GM13976 (cell line): ENCODE results near the gene DPY19L1.
"Not testable (repeated sequence)": the region's sequence is repeated elsewhere in the genome, so short reads cannot be mapped to it uniquely, and the experiment has no call there.

ENCODE experiments used
- DNase-seq: peaks from one replicate; pipeline ENCODE4 v3.0.0; 2012; ENCODE audit warnings: low spot score
- in situ Hi-C: fragments of 300-500 bp; cut with MboI; formaldehyde crosslinking; loops from one replicate; pipeline ENCODE4 v1.12.0; 2022; ENCODE audit warnings: low sequenced_read_pairs, mixed read lengths, inconsistent platforms; ENCODE audit not compliant: unreplicated experiment
- TF ChIP-seq, protein P1 (sequence below): IDR thresholded peaks from 2 replicates; pipeline ENCODE4 v1.5.1; 2012; ENCODE audit warnings: borderline replicate concordance, mild to moderate bottlenecking; ENCODE audit not compliant: insufficient read depth; ENCODE audit errors: extremely low read depth, missing control alignments, control extremely low read depth

The DPY19L1 gene

DNA sequence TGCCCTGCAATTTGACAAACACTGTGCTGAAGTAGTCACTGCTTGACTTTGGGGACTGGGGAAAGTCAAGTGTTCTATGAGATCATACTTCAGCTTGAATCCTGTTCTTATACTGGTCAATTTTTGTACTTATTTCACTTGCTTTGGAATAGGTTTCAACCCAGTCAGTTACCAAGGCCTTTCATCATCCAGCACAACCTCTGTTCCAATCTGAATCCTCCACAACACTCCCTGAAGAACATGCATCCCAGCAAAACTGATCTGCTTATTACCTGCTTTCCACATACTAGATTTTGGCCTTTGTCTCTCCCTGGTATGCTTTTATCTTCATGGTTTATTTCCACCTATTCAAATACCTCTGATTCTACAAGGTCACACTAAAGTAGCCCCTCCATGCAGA, 29.5 kb downstream of the DPY19L1 start:
- in situ Hi-C loops, result no loop called here
- DNase-seq, result no peak
- TF ChIP-seq, protein P1, sequence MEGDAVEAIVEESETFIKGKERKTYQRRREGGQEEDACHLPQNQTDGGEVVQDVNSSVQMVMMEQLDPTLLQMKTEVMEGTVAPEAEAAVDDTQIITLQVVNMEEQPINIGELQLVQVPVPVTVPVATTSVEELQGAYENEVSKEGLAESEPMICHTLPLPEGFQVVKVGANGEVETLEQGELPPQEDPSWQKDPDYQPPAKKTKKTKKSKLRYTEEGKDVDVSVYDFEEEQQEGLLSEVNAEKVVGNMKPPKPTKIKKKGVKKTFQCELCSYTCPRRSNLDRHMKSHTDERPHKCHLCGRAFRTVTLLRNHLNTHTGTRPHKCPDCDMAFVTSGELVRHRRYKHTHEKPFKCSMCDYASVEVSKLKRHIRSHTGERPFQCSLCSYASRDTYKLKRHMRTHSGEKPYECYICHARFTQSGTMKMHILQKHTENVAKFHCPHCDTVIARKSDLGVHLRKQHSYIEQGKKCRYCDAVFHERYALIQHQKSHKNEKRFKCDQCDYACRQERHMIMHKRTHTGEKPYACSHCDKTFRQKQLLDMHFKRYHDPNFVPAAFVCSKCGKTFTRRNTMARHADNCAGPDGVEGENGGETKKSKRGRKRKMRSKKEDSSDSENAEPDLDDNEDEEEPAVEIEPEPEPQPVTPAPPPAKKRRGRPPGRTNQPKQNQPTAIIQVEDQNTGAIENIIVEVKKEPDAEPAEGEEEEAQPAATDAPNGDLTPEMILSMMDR, result no peak

DNA sequence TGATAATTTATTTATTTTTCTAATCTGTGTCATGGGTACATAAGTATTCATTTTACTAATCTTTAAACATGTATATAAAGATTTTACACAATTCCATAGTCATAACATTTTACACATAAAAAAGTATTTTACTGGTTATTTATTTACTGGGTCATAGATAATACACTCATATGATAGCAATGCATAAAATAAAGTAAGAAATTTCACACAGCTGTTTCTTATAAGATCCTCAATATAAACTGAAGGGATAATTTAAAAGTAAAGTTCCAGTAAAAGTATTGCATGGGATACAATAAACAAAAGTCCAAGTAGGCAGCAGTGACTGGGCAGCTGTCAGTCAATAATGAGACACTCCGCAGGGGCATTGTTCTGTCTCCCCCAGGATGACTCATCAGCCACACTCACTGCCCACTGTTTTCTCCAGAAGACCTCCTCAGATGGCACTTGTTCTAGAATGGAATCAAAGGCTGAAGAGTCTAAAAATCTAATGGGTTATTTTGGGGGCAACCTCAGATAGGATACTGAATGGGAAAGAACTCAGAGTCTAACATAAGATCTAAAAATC, 32.7 kb downstream of the DPY19L1 start:
- in situ Hi-C loops, result no loop called here
- TF ChIP-seq, protein P1, result no peak
- DNase-seq, result no peak

DNA sequence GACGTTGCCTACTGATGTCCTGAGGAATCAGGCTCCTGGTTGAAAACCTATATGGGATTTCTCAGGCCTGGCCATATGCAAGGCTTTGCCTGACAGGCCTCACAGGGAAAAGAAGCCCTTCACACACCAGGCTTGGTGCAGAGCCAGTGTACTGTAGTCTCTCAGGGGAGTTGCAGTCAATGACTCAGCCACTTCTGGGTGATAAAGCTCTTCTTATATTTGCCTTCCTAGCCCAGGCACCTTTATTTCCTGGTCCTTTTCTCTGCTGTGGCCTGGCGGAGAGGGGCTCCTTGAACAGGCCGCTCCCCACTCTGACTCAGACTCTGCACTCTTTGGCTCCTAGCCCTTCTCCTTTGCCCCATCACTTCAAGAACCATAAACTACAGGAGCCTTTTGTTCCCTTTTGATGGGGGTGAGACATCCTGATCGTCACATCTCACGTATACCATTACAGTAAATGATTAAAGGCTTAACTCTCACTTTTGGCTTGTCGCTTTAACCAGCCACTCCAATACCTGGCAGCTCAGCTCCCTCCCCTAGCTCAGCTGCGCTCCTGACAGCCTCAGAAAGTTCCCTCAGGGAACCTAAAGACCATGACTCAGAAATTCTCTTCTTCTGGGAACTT, 33.5 kb downstream of the DPY19L1 start:
- TF ChIP-seq, protein P1, result no peak

DNA sequence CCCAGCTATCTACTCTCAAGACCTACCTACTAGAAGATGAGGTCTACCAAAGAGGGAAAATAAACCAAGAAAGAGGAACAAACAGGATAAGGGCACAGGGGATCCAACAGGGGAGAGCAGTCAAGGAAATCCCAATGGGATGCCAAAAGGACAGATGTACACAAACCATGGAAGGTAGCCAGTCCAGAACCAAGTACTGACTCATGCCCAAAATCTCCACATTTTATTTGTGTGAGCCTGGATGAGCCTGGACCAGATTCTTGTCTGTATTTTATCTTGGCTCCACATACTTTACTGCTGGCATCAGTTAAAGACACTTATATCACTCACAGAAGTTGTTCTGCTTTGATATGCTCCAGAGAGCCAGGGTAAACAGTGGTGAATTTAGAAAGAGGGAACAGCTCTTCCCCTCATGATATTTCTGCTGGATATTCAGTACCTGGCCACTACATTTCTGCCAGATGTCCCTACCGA, 34.1 kb downstream of the DPY19L1 start:
- in situ Hi-C loops, result not testable (repeated sequence)

More for the DNA sequence above, 33.5 kb downstream of the DPY19L1 start:
- no peak for DNase-seq
- in situ Hi-C loops, result no loop called here

DNA sequence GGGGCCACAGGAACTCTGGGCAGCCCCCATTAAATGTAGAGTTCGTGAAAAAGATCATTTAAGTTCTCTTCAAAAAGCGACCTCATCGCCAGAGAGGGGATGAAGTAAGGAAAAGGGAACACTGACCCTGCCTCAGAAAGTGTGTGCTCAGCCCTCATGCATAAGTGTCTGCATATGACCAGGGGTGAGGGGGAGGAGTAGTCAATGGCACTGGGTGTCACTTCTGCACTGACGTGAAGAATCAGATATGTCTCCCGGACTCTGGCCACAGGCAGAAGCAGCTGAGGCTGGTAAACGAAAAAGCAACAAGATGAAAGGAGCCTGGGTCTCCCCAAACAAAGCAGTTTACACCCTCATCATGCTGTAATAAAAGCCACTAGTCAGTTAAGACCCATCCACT, 39.0 kb downstream of the DPY19L1 start:
- in situ Hi-C loops, DNase-seq: not testable (repeated sequence)

More for the DNA sequence above, 34.1 kb downstream of the DPY19L1 start:
- DNase-seq, result not testable (repeated sequence)

DNA sequence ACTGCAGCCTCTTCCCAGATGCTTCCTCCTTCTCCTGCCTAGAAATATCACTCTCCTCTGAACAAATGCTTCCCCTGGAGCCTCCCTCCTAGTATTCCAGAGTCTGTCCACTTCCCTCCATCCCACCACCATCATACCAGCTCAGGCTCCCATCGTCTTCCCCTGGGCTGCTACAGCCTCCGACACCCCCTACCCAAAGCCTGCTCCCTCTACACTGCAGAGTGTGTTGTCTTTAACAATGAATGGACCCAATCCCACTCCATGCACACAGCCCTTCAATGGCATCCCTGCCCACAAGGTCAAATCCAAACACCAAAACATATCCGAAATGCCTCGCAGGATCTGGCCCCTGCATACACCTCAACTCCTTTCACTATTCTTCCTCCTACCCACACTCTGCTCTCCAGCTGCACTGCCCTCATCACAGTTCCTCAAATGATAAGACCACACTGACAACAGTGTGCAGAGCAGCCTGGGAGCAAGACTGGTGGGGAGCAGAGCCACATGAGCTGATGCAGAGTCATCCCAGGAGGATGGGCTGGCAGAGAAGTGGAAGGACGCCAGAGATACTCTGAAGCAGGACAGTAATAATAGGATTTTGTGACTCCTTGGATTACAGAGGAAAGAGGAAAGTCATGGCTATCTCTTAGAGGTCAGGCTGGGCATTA, 40.7 kb downstream of the DPY19L1 start:
- DNase-seq, in situ Hi-C loops: not testable (repeated sequence)

DNA sequence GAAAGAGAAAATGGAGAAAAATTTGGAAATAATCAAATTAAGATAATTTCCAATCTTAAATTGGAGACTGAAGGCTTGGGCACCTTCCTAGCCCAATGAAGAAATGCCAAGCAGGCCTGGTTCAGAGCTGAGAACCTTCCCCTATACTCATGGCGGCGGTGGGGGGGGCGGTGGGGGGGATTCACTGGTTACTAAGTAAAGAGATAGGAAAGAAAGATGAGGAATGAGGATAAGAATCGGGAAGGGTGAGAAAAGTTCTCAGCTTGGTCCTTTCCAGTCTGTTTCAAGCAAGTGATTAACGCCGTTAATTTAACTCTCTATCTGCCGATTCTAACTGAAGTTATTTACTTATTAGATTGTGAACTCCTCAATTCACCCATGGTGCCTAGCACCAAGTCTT, 41.5 kb downstream of the DPY19L1 start:
- no peak for DNase-seq
- in situ Hi-C loops, result no loop called here
- TF ChIP-seq, protein P1, result no peak
